Left renal cortex interstitium (tissue), 4 donors: ENCODE results near the gene KIAA0513. TPM values are rescaled to one million over a fixed set of nuclear protein-coding genes. Genes with fewer than 3 reads are reported as not detected.

Experiments
- DNase-seq, 4 donors: peaks; one replicate each; pipeline ENCODE4 v3.0.0-alpha.2; 2013; ENCODE audit warnings: low read depth in 4 of 4, low spot score in 2 of 4, missing footprints in 1 of 4
- polyA plus RNA-seq, 4 donors: library from polyadenylated mRNA; unstranded; fragments of 120-200 nt; gene quantifications; one replicate each; pipeline ENCODE4 v1.2.1, GENCODE V29; 2013; ENCODE audit not compliant: insufficient read length in 4 of 4

The KIAA0513 gene
- polyA plus RNA-seq, 4 donors = 4.7 to 5.6 (median 5.4) TPM

- DNase-seq = no peak
Measured at GRCh38 chr16:85066346-85066885, 38.8 kb downstream of the KIAA0513 start.

DNA sequence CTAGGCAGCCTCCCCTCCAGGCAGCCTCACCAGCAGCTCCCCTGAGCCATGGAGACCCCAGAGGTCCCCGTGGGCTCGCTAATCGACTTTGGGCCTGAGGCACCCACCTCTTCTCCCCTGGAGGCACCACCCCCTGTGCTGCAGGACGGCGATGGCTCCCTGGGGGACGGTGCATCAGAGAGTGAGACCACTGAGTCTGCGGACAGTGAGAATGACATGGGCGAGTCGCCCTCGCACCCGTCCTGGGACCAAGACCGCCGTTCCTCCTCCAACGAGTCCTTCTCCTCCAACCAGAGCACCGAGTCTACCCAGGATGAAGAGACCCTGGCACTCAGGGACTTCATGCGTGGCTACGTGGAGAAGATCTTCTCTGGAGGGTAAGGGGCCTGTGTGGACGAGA lies 39.4 kb downstream of the KIAA0513 start:
- no peak for DNase-seq

- no peak for DNase-seq
Measured at GRCh38 chr16:85067426-85067825, 39.8 kb downstream of the KIAA0513 start.

GRCh38 chr16:85068746-85069145 lies 41.2 kb downstream of the KIAA0513 start:
- no peak for DNase-seq

- DNase-seq = no peak
Measured at GRCh38 chr16:85069171-85069570, 41.6 kb downstream of the KIAA0513 start.

DNA sequence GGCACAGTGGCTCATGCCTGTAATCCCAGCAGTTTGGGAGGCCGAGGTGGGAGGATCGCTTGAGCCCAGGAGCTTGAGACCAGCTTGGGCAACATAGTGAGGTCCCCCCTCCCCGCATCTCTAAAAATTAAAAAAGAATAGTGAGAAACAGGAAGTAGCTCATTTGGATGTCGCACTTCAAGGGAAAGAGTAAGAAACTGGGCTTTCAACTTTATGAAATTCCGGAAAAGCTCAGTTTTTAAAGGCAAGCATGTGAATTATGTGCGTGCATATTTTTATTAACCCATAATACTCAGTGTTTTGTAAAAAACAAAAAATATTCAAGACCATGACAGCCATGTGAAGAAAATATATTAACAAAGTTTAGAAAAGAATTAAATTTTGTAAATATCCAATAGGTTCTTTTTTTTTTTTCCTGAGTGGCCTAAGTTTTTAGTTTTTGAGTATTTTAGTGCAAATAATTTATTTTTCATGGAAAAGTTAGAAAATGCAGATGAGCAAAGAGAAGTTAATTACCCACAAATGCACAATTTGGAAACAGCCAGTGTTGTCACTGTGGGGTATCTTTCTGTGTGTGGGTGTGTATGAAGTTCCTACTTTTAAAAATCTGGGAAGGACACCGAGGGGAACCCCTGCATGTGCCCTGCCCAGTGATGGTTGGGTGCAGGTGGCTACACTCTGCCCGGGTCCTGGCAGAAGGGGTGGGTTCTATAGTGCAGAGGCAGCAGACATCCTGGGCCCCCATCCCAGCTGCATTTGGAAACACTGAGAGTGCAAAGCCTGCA lies 44.7 kb downstream of the KIAA0513 start:
- no peak for DNase-seq

DNA sequence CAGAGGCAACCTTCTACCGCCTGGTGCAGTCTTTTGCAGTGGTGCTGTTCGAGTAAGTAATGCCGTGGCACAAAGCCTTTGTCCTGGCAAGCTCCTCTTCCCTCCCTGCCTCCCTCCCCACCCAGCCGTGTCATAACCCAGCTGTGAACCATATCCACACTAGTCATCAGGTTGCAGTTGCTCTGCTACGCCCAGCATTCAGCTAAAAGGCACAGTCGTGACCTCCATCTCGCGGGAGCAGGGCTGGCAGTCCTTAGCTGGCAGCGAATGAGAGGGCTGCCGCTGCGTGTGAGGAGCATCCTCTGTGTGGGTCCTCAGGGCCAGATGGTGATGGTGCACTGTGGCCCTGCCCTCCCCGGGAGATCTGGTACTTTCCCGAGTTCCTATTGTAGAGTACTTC lies 45.4 kb downstream of the KIAA0513 start:
- no peak for DNase-seq

DNA sequence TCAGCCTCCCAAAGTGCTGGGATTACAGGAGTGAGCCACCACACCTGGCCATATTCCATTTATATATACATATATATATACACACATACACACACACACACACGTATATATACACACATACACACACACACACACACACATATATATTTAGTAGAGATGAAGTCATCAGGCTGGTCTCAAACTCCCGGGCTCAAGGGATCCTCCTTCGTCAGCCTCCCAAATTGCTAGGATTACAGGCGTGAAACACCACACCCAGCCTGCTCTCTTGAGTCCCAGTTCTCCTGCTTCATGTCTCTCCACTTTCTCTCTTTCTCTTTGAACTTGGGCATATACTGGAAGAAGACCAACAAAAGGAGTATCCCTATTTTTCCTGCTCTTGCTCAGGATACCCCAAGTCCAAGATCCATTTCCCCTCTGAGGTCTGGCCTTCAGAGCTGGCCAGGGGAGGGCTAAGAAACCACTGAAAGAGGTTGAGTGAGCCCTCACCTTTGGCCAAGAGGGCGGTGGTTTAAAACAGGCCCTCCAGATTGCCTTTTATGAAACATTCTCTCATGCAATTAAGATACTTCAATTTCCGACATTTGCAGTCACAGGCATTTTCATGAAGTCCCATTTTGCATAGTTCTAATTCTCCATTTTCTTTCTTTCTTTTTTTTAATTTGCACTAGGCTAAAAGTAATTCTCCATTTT lies 46.8 kb downstream of the KIAA0513 start:
- no peak for DNase-seq

DNA sequence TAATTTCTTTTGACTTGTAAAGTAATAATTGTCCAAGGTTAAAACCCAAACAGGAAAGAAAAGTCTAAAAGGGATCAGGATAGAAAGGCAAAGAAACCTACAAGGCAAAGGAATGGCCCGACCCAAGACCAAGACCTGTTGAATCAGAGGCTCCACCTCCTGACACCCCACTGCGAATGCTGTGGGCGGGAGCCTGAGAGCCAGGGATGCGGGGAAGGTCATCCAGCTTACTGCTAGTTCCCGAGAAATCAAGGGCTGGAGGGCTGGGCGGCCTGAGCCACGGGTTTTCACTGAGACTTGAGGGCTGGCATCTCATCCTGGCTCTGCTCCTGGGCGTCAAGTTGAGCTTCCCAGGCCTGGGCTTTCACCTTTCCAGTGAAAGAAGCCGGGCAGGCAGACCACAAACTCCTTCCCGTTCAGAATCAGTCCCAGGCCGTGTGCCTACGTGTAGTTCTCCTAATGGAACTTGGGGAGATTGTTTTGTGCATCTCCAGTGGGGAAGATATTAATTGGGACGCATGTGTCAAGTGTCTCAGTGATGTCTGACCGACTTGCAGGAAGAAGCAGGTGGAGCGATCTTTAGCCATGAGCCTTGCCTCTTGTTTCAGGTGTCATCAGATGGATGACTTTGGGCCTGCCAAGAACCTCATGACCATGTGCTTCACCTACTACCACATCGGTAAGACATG lies 47.8 kb downstream of the KIAA0513 start:
- no peak for DNase-seq

DNA sequence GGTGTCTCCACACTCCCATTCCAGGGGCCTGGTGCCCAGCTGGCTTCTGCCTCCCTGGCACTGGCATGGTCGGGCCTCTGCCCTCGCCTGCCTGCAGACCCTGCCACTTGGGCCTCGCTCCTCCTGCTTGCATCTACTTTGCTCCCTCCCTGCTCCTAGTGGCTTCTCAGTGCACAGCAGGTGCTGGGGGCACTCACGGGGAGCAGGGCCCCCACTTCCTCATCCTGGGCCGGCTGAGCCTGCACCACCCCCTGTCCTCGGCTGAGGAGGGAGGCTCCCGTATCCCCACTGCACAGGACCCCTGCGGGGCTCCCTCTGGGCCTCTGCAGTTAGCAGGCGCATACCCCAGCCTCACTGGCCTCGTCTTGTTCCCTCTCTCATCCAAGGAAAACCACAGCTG lies 49.4 kb downstream of the KIAA0513 start:
- no peak for DNase-seq

GRCh38 chr16:85077576-85078125 lies 50.1 kb downstream of the KIAA0513 start:
- DNase-seq = no peak

GRCh38 chr16:85078226-85078625 lies 50.6 kb downstream of the KIAA0513 start:
- DNase-seq = no peak

GRCh38 chr16:85078952-85079351 lies 51.4 kb downstream of the KIAA0513 start:
- DNase-seq = no peak

- DNase-seq = no peak
Measured at GRCh38 chr16:85079785-85080570, 52.4 kb downstream of the KIAA0513 start.

DNA sequence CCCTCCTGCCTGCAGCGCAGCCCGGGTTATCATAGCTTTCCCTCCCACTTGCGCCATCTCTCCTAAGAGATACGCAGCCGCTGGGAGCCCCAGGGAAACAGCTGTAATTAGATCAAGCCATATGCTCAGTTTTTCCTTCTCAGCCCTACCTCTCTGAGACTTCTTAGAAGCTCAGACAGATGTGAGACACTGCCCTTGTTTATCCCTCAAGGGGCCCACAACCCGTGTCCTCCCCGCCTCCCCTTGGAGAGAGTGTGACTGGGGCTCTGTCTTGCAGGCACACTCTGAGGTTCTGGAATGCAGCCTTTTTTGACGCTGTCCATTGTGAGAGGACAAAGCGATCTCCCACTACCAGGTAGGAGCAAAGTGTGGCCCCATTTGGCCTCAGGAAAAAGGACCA lies 53.4 kb downstream of the KIAA0513 start:
- DNase-seq = no peak

GRCh38 chr16:85081765-85082164 lies 54.2 kb downstream of the KIAA0513 start:
- no peak for DNase-seq

DNA sequence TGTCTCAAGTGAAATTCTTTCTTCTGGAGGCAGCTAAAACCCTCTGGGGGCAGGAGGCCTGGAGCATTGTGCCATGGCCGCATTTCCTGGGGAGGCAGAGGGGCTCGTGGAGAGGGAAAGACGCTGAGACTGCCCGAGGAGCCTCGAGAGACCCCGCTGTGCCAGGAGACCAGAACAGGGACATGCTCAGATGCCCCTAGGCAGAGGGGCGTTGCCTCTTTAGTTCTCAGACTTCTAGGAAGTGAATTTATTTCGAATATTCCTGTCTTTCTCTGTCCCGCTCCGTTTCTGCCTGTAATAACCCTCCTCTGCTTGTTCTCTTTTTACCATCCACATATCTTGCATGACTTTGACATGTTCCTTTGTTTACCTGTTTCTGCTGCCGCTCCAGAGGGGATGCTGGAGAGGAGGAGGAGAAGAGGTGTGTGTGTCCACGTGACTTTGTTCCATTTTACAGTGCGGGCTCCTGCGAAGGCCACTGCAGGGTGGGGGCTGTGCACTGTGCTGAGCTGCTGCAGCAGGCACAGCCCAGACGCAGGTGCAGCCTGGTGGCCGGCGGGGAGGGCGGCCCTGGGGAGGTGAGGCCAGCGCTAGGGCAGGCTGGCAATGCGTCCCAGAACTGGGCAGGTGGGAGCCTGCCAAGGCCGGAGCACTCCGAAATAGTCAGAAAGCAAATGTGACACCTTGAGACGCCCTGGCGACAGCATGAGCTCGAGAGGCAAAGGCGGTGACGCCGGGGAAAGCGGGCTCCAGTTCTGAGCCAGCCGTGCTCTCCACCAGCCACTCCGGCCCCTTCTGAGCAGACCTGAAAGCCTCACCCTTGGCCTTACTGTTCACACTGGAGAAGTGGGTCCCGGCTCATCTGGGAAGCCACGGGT lies 54.8 kb downstream of the KIAA0513 start:
- DNase-seq = no peak

GRCh38 chr16:85083051-85083639 lies 55.5 kb downstream of the KIAA0513 start:
- DNase-seq = no peak
